Lung (tissue), 12 donors: ENCODE measurements around the gene PPCS. TPM values are rescaled to one million over a fixed set of nuclear protein-coding genes. Genes with fewer than 3 reads are reported as not detected.

ENCODE experiments used
- ATAC-seq: fragments of 200-7000 bp; cut with Tn5 transposase; one replicate; pipeline ENCODE4 v1.9.1; 2020; ENCODE audit warnings: moderate number of reproducible peaks; ENCODE audit not compliant: insufficient read depth, low FRiP score
- DNase-seq, 3 donors: peaks; one replicate each; pipeline ENCODE4 v3.0.0-alpha.2; 2013 to 2017
- H3K27ac ChIP-seq, 2 donors: one replicate each; pipeline ENCODE4 v1.5.1; 2013; ENCODE audit warnings: mild to moderate bottlenecking in 2 of 2, moderate library complexity in 2 of 2, control low read depth in 1 of 2, inconsistent platforms in 1 of 2, low read depth in 1 of 2, low read length in 1 of 2
- H3K27me3 ChIP-seq, 3 donors: one replicate each; pipeline ENCODE4 v1.5.1; 2013; ENCODE audit warnings: low read length in 2 of 3; ENCODE audit not compliant: control insufficient read depth in 3 of 3, insufficient read depth in 3 of 3
- H3K36me3 ChIP-seq, 4 donors: one replicate each; pipeline ENCODE4 v1.5.1; 2013; ENCODE audit warnings: low read length in 4 of 4, mild to moderate bottlenecking in 1 of 4, moderate library complexity in 1 of 4; ENCODE audit not compliant: control insufficient read depth in 4 of 4, insufficient read depth in 4 of 4
- H3K4me1 ChIP-seq, 5 donors: one replicate each; pipeline ENCODE4 v1.5.1; 2013; ENCODE audit warnings: low read length in 5 of 5, mild to moderate bottlenecking in 2 of 5, moderate library complexity in 1 of 5; ENCODE audit not compliant: control insufficient read depth in 5 of 5, insufficient read depth in 5 of 5
- H3K4me3 ChIP-seq: one replicate; pipeline ENCODE4 v1.5.1; 2013; ENCODE audit warnings: mild to moderate bottlenecking, control low read depth, moderate library complexity
- H3K9ac ChIP-seq, 2 donors: one replicate each; pipeline ENCODE4 v1.5.1; 2013; ENCODE audit warnings: low read length in 2 of 2, control low read depth in 1 of 2; ENCODE audit not compliant: insufficient read depth in 1 of 2
- H3K9me3 ChIP-seq, 4 donors: one replicate each; pipeline ENCODE4 v1.5.1; 2013; ENCODE audit warnings: low read length in 3 of 4, mild to moderate bottlenecking in 1 of 4, moderate library complexity in 1 of 4; ENCODE audit not compliant: control insufficient read depth in 4 of 4, insufficient read depth in 3 of 4
- CTCF ChIP-seq: IDR thresholded peaks from 2 replicates; pipeline ENCODE4 v1.5.1; 2012; ENCODE audit warnings: mild to moderate bottlenecking; ENCODE audit errors: control extremely low read depth, extremely low read depth
- WGBS, 2 donors: extraction: QIAGEN DNeasy Blood & Tissue Kit; methylation state at CpG; one replicate each; pipeline ENCODE4 v1.1.7; 2013; 5-methylcytosine and 5-hydroxymethylcytosine counted together
- polyA plus RNA-seq, 2 donors: library from polyadenylated mRNA; stranded (reverse); fragments of 200-250 nt; gene quantifications; one replicate each; pipeline ENCODE4 v1.2.1, GENCODE V29; 2013
- total RNA-seq, 2 donors: library from RNA; depleted of rRNA in 1 of 2; stranded (reverse); fragments of >200 nt in 1 of 2; gene quantifications; one replicate each; pipeline ENCODE4 v1.2.1, GENCODE V29; 2014 to 2021
- donor health status: control.
- donor health status: control.
- donor health status: Bipolar disorder and iron deficiency.
- donor health status: healthy.
- donor health status: DM: yes; HTN: yes; CAD: no.

Gene PPCS
- total and polyA plus RNA-seq, 4 donors, result 33.0 to 103 (median 61.9) TPM

GRCh38 chr1:42462828-42463763, 6.8 kb downstream of the PPCS start, which contains the start of gene CCDC30:
Gene CCDC30 (plus strand): TSS chr1:42463286. CDS start chr1:42480552, 17,266 bp downstream.
- Histone ChIP-seq H3K4me3 (peak within 1 kb of the TSS; percentile 64), H3K9ac (peak within 1 kb of the TSS; percentile 20 to 47), H3K27me3 (no peaks in the 10 kb centered on the region), H3K4me1 (peaks cover 0 to 15% (median 1%) of the 10 kb centered on the region in 5 donors), H3K9me3 (no peaks in the 10 kb centered on the region), H3K27ac (peak within 1 kb of the TSS; percentile 5 to 78), H3K36me3 (peaks cover 2 to 10% (median 5%) of the 10 kb centered on the region in 4 donors)
- 2% methylated on average over 58 to 59 of the region's 59 CpGs for WGBS, 2 donors
- DNase-seq (peak; percentile 97 to 99 (median 99)), ATAC-seq (peak; percentile 100)
- TF ChIP-seq CTCF, result no peak

- peaks cover 0 to 15% (median 1%) of the 10 kb centered on the region in 5 donors for H3K4me1 ChIP-seq
- H3K9ac ChIP-seq, result peak overlapping the region; percentile 20 to 47
- H3K4me3 ChIP-seq, result peak overlapping the region; percentile 3
- no peaks in the 10 kb centered on the region for H3K9me3 ChIP-seq
- H3K36me3 ChIP-seq, result peaks cover 2 to 10% (median 4%) of the 10 kb centered on the region in 4 donors
- no peak for TF ChIP-seq CTCF
- no peak overlapping the region for H3K27ac ChIP-seq
- no peak for ATAC-seq
- 71 to 76% methylated on average over 3 of the region's 3 CpGs for WGBS, 2 donors
- H3K27me3 ChIP-seq, result no peaks in the 10 kb centered on the region
- DNase-seq, result peak in 2 of 3 donors; percentile 8 to 30
Observed at GRCh38 chr1:42463921-42464320, 7.6 kb downstream of the PPCS start.

- Histone ChIP-seq H3K4me3 (no peak overlapping the region), H3K9me3 (no peaks in the 10 kb centered on the region), H3K27ac (no peak overlapping the region), H3K9ac (no peak overlapping the region), H3K36me3 (peaks cover 0 to 2% (median 0%) of the 10 kb centered on the region in 4 donors), H3K27me3 (no peaks in the 10 kb centered on the region), H3K4me1 (peaks cover 0 to 15% (median 1%) of the 10 kb centered on the region in 5 donors)
- WGBS, 2 donors, result 87 to 93% methylated on average over 2 of the region's 2 CpGs
- DNase-seq (peak in 1 of 3 donors; percentile 4), ATAC-seq (no peak)
- no peak for TF ChIP-seq CTCF
Observed at GRCh38 chr1:42466030-42466429, 9.7 kb downstream of the PPCS start.
